Stimulated activated CD4-positive, alpha-beta T cell treated with anti-CD3 and anti-CD28 coated beads, TNF-alpha, amount 100 ng/mL, for 48 hours (primary cell): ENCODE measurements around the gene CAPN12.
"Not testable (repeated sequence)": the region's sequence is repeated elsewhere in the genome, so short reads cannot be mapped to it uniquely, and the experiment has no call there.

ENCODE experiments used
- DNase-seq, 3 donors: peaks; one replicate each; pipeline ENCODE4 v3.0.0-alpha.2; 2020; ENCODE audit warnings: low read depth in 3 of 3

CAPN12 gene

DNA sequence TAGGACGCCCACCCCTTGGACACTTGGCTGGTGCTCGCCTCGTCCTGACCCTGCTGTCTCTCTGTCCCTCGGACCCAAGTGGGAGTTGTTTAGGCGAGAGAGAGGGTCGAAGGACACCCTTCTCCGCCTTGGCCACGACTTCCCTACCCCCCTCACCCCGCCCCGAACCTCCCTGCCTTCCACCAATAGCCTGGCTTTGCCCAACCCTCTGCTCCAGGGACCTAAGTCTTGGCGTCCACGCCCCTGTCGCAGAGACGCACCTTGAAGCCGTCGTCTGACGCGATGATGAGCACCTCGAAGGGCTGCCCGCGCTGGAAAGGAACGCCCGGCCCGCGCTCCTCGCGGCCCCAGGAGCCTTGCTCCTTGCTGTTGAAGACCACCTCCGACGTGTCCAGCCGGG lies 27.3 kb upstream of the CAPN12 start:
- DNase-seq = not testable (repeated sequence)

- not testable (repeated sequence) for DNase-seq
Observed at GRCh38 chr19:38770949-38771275, 26.6 kb upstream of the CAPN12 start.

- DNase-seq = not testable (repeated sequence)
Observed at GRCh38 chr19:38770228-38770948, 26.1 kb upstream of the CAPN12 start.

DNA sequence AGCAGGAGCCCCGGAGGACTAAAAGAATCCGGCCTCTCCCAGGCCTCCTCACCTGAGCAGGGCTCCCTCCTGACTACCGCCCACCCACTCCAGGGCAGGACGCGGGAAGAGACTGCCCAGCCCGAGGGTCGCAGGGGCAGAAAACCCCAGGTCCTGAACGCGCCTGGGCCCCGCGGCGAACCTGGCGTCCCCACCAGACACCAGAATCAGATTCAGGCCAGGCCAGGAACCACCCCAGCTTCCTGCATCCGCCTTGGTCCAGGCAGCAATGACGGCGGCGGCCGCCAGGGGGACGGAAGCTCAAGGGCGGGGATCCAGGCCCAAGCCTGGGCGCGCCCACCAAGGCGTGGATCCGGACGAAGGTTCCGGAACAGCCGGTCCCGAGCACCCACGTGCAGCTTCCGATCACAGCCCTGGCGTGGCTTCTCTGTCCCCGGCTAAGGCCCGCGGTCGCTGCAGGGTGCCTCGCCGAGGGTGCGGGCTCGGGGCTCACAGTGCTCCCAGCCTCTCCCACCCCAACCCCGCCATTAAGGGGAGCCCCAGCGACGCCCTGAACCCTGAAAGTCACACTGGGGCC lies 25.4 kb upstream of the CAPN12 start:
- DNase-seq = peak; percentile 76 to 84 (median 80)

GRCh38 chr19:38766276-38767047 lies 22.2 kb upstream of the CAPN12 start:
- no peak for DNase-seq

GRCh38 chr19:38765214-38765613 lies 20.9 kb upstream of the CAPN12 start:
- DNase-seq = no peak

- no peak for DNase-seq
Observed at GRCh38 chr19:38763795-38764220, 19.5 kb upstream of the CAPN12 start.

DNA sequence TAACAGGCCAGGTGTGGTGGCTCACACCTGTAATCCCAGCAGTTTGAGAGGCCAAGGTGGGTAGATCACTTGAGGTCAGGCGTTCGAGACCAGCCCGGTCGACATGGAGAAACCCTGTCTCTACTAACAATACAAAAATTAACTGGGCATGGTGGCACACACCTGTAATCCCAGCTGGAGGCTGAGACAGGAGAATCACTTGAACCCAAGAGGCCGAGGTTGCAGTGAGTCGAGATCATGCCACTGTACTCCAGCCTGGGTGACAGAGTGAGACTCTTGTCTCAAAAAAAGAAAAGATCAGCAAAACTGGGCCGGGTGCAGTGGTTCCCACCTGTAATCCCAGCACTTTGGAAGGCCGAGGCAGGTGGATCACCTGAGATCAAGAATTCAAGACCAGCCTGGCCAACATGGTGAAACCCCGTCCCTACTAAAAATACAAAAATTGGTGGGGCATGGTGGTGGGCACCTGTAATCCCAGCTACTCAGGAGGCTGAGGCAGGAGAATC lies 17.7 kb upstream of the CAPN12 start:
- not testable (repeated sequence) for DNase-seq

GRCh38 chr19:38760805-38761517 lies 16.7 kb upstream of the CAPN12 start:
- DNase-seq = not testable (repeated sequence)

DNA sequence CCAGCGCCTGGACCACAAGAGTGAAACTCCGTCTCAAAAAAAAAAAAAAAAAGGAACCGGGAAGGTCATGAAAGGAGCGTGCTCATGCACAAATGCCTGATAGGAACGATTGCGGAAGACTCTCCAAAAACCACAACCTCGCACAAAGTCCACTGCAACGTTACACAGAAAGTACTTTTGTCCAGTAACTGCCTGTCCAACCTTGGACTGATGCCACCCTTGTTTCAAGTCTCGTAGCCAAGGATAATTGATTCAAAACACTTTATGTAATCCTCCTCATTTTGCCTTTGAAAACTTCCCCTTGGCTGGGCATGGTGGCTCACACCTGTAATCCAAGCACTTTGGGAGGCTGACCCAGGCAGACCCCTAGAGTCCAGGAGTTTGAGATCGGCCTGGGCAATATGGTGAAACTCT lies 15.3 kb upstream of the CAPN12 start:
- no peak for DNase-seq

DNA sequence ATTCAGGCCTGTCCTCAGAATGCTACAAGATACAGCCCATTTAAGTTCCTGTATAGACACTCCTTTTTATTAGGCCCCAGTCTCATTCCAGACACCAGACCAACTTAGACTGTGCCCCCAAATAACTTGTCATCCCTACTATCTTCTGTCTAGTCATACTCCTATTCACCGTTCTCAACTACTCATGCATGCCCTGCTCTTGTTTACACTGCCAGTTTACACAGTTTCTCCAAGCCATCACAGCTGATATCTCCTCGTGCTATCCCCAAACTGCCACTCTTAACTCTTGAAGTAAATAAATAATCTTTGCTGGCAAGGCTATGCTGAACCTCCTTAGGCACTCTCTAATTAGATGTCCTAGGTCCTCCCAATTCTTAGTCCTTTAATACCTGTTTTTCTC lies 9.9 kb upstream of the CAPN12 start:
- not testable (repeated sequence) for DNase-seq

DNA sequence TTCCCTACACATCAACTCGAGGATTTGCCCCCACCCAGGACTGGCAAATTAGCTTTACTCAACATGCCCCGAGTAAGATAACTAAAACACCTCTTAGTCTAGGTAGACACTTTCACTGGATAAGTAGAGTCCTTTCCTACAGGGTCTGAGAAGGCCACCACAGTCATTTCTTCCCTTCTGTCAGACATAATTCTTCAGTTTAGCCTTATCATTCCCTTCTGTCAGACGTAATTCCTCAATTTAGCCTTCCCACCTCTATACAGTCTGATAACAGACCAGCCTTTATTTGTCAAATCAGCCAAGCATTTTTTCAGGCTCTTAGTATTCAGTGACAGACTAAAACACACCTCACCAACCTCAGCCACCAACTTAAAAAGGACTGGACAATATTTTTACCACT lies 9.5 kb upstream of the CAPN12 start:
- DNase-seq = not testable (repeated sequence)

- DNase-seq = no peak
Observed at GRCh38 chr19:38745316-38745715, 1.0 kb upstream of the CAPN12 start.

- DNase-seq = no peak
Observed at GRCh38 chr19:38744874-38745273, 600 bp upstream of the CAPN12 start.

- DNase-seq = no peak
Observed at GRCh38 chr19:38743394-38744297, 628 bp downstream of the CAPN12 start.

- DNase-seq = no peak
Observed at GRCh38 chr19:38742906-38743305, 1.4 kb downstream of the CAPN12 start.

GRCh38 chr19:38742296-38742695 lies 2.0 kb downstream of the CAPN12 start:
- DNase-seq = no peak

GRCh38 chr19:38741670-38742069 lies 2.6 kb downstream of the CAPN12 start:
- no peak for DNase-seq

DNA sequence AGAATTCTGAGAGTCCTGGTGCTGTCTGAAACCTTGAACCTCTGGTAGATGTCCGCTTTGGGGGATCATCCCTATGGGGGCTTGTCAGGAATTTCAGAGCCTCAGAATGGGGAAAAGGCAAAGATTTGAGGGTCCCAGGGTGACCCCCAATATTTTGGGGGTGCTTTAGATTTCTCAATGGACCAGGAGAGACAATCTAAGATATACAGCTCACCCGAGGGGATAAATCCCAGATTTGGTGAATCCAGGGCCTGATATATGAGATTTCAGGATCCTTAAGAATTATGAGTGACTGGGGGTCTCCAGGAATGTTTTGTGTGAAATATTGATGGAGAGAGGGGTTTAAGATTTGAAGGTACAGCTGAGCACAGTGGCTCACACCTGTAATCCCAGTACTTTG lies 3.3 kb downstream of the CAPN12 start:
- DNase-seq = no peak

GRCh38 chr19:38740257-38740592 lies 4.0 kb downstream of the CAPN12 start:
- DNase-seq = no peak
